Measurements from ENCODE around the gene ZBTB7A. TPM values are rescaled to one million over a fixed set of nuclear protein-coding genes. Genes with fewer than 3 reads are reported as not detected.
A peak's percentile ranks its signal among the peaks of the same experiment; 100 is the strongest.

Gene ZBTB7A
- total and polyA plus RNA-seq, 8 donors, result 7.1 to 49.5 (median 11.4) TPM

DNA sequence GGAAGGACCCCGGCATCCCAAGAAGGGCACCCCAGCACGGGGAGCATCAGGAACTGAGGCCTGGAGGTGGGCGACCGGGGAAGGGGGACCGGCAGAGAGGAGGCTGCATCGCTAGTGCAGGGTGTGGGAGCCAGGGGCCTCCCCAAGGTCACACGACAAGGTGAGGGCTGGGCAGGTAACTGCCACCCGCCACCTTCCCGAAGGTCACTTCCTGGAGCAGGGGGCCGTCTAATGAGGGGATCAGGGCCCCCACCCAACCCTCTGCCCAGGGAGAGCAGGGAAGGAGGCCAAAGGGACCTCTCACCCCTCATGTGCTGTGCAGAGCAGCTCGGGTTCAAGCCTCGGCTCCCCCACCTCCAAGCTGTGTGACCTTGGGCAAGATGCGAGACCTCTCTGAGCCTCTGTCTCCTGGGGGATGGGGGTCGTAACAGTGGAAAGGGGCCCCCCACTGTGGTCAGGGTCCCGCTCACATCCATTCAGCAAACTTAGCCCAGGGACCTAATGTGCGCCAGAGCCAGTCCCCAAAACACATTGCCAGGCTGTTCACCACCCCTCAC, 6.0 kb downstream of the ZBTB7A start:
- Histone ChIP-seq H3K4me3 (peak overlapping the region; percentile 14 to 93), H3K9me3 (no peaks in the 10 kb centered on the region), H3K4me1 (peaks cover 58 to 85% of the 10 kb centered on the region in 2 donors), H3K27ac (peak overlapping the region; percentile 90 to 94), H3K27me3 (no peaks in the 10 kb centered on the region), H3K36me3 (peaks cover 0 to 13% of the 10 kb centered on the region in 2 donors)
- no peak for DNase-seq
- intact Hi-C loops (cut with DNase I), result no loop called here
- TF ChIP-seq, protein P1, sequence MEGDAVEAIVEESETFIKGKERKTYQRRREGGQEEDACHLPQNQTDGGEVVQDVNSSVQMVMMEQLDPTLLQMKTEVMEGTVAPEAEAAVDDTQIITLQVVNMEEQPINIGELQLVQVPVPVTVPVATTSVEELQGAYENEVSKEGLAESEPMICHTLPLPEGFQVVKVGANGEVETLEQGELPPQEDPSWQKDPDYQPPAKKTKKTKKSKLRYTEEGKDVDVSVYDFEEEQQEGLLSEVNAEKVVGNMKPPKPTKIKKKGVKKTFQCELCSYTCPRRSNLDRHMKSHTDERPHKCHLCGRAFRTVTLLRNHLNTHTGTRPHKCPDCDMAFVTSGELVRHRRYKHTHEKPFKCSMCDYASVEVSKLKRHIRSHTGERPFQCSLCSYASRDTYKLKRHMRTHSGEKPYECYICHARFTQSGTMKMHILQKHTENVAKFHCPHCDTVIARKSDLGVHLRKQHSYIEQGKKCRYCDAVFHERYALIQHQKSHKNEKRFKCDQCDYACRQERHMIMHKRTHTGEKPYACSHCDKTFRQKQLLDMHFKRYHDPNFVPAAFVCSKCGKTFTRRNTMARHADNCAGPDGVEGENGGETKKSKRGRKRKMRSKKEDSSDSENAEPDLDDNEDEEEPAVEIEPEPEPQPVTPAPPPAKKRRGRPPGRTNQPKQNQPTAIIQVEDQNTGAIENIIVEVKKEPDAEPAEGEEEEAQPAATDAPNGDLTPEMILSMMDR (IDR thresholded peaks at IDR 0.05), result no peak
- ATAC-seq, result no peak

DNA sequence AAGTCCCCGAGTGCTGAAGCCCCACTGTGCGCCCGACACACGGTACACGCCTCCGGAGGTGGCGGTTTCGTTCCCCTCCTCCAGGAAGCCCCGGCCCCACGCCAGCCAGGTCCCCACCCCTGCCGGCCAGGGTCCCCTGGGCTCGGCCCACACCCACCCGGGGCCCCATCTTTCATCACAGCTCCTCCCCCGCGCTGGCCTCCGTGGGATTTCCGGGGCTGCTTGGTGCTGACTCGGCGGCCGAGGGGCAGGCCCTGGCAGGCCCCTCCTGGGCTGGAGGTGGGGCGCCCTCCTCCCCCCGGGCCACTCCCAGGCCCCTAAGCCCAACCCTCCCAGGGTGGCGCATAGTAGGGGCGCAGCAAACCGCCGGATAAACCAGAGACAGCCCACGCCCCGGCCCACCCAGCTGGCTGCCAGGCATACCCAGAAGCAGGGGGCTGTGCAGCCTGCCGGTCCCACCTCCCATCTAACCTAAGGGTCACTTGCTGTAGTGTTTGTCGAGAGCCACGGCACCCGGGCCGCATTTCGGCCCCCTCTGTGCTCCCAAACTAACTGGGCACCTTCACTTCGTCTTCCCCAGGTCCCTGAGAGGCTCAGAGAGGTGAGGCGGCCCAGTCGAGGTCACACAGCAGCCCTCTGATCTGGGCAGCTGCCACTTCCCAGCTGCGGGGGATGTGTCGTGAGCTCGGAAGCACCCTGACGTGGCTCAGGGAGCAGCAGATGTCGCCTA, 6.6 kb downstream of the ZBTB7A start:
- Histone ChIP-seq H3K27ac (peak overlapping the region; percentile 90 to 94), H3K9me3 (no peaks in the 10 kb centered on the region), H3K27me3 (no peaks in the 10 kb centered on the region), H3K4me1 (peaks cover 58 to 85% of the 10 kb centered on the region in 2 donors), H3K4me3 (peak overlapping the region in 1 of 2 donors; percentile 93), H3K36me3 (peaks cover 0 to 18% of the 10 kb centered on the region in 2 donors)
- intact Hi-C loops (cut with DNase I), result no loop called here
- DNase-seq (peak in 1 of 4 donors; percentile 89), ATAC-seq (no peak)
- TF ChIP-seq, protein P1 (IDR thresholded peaks at IDR 0.05), result no peak

DNA sequence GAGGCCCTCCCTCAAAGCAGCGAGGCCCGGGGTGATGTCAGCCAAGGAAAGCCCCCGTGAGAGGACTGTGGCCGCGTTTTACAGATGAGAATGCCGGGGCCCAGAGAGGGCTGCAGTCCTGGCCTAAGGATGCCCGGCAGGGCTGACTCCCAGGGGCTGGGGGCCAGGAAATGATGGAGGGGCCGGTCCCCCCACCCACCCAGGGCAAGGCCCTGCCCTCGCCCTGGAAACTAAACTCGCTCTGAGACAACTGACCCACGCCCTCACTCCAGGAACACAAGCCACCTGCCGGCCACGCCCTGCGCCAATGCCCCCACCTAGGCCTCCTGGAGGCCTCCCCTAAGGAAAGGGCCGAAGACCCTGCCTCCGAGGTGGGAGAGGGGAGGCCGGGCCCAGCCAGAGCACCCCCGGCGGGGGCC, 7.2 kb downstream of the ZBTB7A start:
- DNase-seq (peak in 1 of 4 donors; percentile 83), ATAC-seq (no peak)
- intact Hi-C loops (cut with DNase I), result no loop called here
- Histone ChIP-seq H3K4me1 (peaks cover 58 to 85% of the 10 kb centered on the region in 2 donors), H3K9me3 (no peaks in the 10 kb centered on the region), H3K4me3 (peak overlapping the region in 1 of 2 donors; percentile 93), H3K27ac (peak overlapping the region; percentile 90 to 94), H3K36me3 (peaks cover 0 to 24% of the 10 kb centered on the region in 2 donors), H3K27me3 (no peaks in the 10 kb centered on the region)
- TF ChIP-seq, protein P1 (IDR thresholded peaks at IDR 0.05), result no peak

DNA sequence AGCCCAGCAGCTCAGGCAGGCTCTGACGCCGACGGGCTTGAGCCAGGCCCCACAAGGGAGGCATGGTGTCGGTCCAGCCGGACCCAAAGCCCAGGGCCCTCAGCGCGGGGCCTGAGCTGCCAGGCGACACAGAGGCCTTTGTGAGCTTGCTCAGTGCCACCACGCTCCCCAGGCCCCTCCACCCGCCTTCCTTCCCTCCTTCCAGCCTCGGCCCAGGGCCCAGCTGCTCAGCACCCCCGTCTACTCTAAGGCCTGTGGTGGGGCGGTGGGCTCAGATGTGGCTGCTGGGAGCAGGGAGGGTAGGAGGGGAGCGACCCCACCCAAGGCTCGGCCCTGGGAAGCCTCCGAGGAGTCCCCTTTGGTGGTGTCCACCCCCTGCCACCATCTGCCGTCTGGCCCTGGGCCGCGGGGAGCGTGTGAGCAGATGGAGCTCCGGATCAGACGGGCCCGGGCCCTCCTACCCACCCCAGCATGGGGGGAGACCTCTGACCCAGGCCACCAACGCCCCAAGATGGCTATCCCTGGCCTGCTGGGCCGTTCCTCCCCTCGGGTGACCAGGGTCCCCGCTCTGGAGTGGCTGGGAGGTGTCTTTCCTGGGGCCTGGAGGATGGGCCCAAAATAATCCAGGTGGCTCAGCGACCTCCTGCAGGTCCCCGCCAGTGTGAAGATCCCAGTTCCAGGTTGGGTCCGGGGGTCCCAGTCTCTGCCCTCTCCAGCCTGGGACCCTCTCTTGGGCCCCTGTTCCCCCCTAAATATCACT, 7.8 kb downstream of the ZBTB7A start:
- Histone ChIP-seq H3K27me3 (no peaks in the 10 kb centered on the region), H3K27ac (peak overlapping the region; percentile 90 to 94), H3K4me3 (peak overlapping the region in 1 of 2 donors; percentile 93), H3K9me3 (no peaks in the 10 kb centered on the region), H3K36me3 (peaks cover 0 to 30% of the 10 kb centered on the region in 2 donors), H3K4me1 (peaks cover 58 to 86% of the 10 kb centered on the region in 2 donors)
- TF ChIP-seq, protein P1 (IDR thresholded peaks at IDR 0.05), result no peak
- DNase-seq (peak in 1 of 4 donors; percentile 83), ATAC-seq (peak; percentile 1)
- intact Hi-C loops (cut with DNase I), result no loop called here
